ENCODE measurements around the gene PARVB. TPM values are rescaled to one million over a fixed set of nuclear protein-coding genes. Genes with fewer than 3 reads are reported as not detected.

Gene PARVB
- total and polyA plus RNA-seq, 2 of the 8 experiments (the other 6 are each of a cell fraction or from before 2014, with no cell fraction given): 14.5 to 18.6 TPM

- TF ChIP-seq CHD7 (IDR thresholded peaks at IDR 0.05; ENCODE audit: insufficient replicate concordance, low read length): no peak
- no peak for TF ChIP-seq PHF8 (conservative IDR thresholded peaks at IDR 0.05; ENCODE audit: low read depth, low read length)
- TF ChIP-seq GABPA (IDR thresholded peaks at IDR 0.05; ENCODE audit: borderline replicate concordance, insufficient read depth, low read length): no peak
- no peak for TF ChIP-seq ASH2L (IDR thresholded peaks at IDR 0.05; ENCODE audit: low read length)
- no peak for TF ChIP-seq NANOG (IDR thresholded peaks at IDR 0.05; ENCODE audit: insufficient read depth, low read depth, low read length, poor library complexity, severe bottlenecking)
- TF ChIP-seq CHD1 (IDR thresholded peaks at IDR 0.05; ENCODE audit: low read depth, low read length): no peak
- no peak for TF ChIP-seq FOSL1 (IDR thresholded peaks at IDR 0.05; ENCODE audit: insufficient read depth, low read depth, low read length)
- no peak for TF ChIP-seq TAF1 (IDR thresholded peaks at IDR 0.05; ENCODE audit: low read depth, low read length)
- TF ChIP-seq TCF12 (IDR thresholded peaks at IDR 0.05; ENCODE audit: low read depth, low read length): no peak
- TF ChIP-seq JUN (IDR thresholded peaks at IDR 0.05; ENCODE audit: low read depth, low read length): no peak
Observed at GRCh38 chr22:44028091-44028490, 4.0 kb downstream of the PARVB start (continued).
